HEK293 (cell line): ENCODE measurements around the gene MGAT4B.

ENCODE experiments used
- CTCF ChIA-PET: fragments of 350-600 bp; formaldehyde crosslinking; extraction: SDS; loops from one replicate; lab custom pipeline; 2021; ENCODE audit warnings: antibody characterized with exemption; lab: Yijun Ruan, JAX
- POLR2A ChIA-PET: fragments of 300-600 bp; formaldehyde crosslinking; extraction: SDS; loops from one replicate; lab custom pipeline; 2020; ENCODE audit warnings: antibody characterized with exemption, inconsistent platforms; lab: Yijun Ruan, JAX
- H3K27ac ChIP-seq: fragments of 200-500 bp; sonication (Bioruptor generic); 2 replicates; pipeline ENCODE4 v1.5.1; 2014; ENCODE audit warnings: low read depth, low read length, control low read depth, inconsistent platforms; ENCODE audit errors: extremely low read depth
- H3K36me3 ChIP-seq, 2 experiments: fragments of 200-500 bp in 1 of 2; sonication (Bioruptor generic) in 1 of 2; 1 replicate in 1 of 2; 2 replicates in 1 of 2; pipeline ENCODE4 v1.5.1; 2014 to 2017; ENCODE audit warnings: inconsistent platforms in 2 of 2, low read length in 2 of 2; ENCODE audit not compliant: control insufficient read depth in 2 of 2, insufficient read depth in 1 of 2
- H3K4me1 ChIP-seq: fragments of 200-500 bp; sonication (Bioruptor generic); 2 replicates; pipeline ENCODE4 v1.5.1; 2014; ENCODE audit warnings: mild to moderate bottlenecking, low read length, inconsistent platforms; ENCODE audit not compliant: control insufficient read depth, insufficient read depth
- H3K4me3 ChIP-seq: 2 replicates; pipeline ENCODE4 v1.5.1; 2011; ENCODE audit warnings: low read depth, mild to moderate bottlenecking, control low read depth, low read length, moderate library complexity
- H3K9me3 ChIP-seq: fragments of 200-500 bp; sonication (Bioruptor generic); 2 replicates; pipeline ENCODE4 v1.5.1; 2014; ENCODE audit warnings: low read depth, low read length, inconsistent platforms; ENCODE audit not compliant: control insufficient read depth, insufficient read depth
- KLF10 ChIP-seq: fragments of 450-650 bp; IDR thresholded peaks from 2 replicates; pipeline ENCODE4 v1.5.1; 2018; ENCODE audit warnings: missing biosample characterization, mild to moderate bottlenecking, missing genetic modification characterization
- MZF1 ChIP-seq: fragments of 450-650 bp; formaldehyde crosslinking; IDR thresholded peaks from 2 replicates; pipeline ENCODE4 v1.5.1; 2017; ENCODE audit warnings: missing biosample characterization, missing genetic modification characterization, borderline replicate concordance
- YY1 ChIP-seq: fragments of 450-650 bp; formaldehyde crosslinking; IDR thresholded peaks from 2 replicates; pipeline ENCODE4 v1.5.1; 2018; ENCODE audit warnings: missing biosample characterization, missing genetic modification characterization
- YY2 ChIP-seq: fragments of 450-650 bp; formaldehyde crosslinking; IDR thresholded peaks from 2 replicates; pipeline ENCODE4 v1.5.1; 2016; ENCODE audit warnings: missing biosample characterization, missing genetic modification characterization
- ZBTB1 ChIP-seq: fragments of 450-650 bp; formaldehyde crosslinking; IDR thresholded peaks from 2 replicates; pipeline ENCODE4 v1.5.1; 2016; ENCODE audit warnings: missing biosample characterization, missing genetic modification characterization
- ZBTB48 ChIP-seq: fragments of 450-650 bp; formaldehyde crosslinking; IDR thresholded peaks from 2 replicates; pipeline ENCODE4 v1.5.1; 2016; ENCODE audit warnings: missing biosample characterization, missing genetic modification characterization
- ZBTB8A ChIP-seq: fragments of 450-650 bp; formaldehyde crosslinking; IDR thresholded peaks from 2 replicates; pipeline ENCODE4 v1.5.1; 2016; ENCODE audit warnings: missing biosample characterization, missing genetic modification characterization
- ZNF121 ChIP-seq: fragments of 450-650 bp; formaldehyde crosslinking; IDR thresholded peaks from 2 replicates; pipeline ENCODE4 v1.5.1; 2016; ENCODE audit warnings: missing biosample characterization, missing genetic modification characterization
- ZNF132 ChIP-seq: fragments of 450-650 bp; formaldehyde crosslinking; IDR thresholded peaks from 2 replicates; pipeline ENCODE4 v1.5.1; 2017; ENCODE audit warnings: missing biosample characterization, missing genetic modification characterization, borderline replicate concordance
- ZNF157 ChIP-seq: fragments of 450-650 bp; formaldehyde crosslinking; IDR thresholded peaks from 2 replicates; pipeline ENCODE4 v1.5.1; 2016; ENCODE audit warnings: missing biosample characterization, missing genetic modification characterization
- ZNF174 ChIP-seq: fragments of 450-650 bp; formaldehyde crosslinking; IDR thresholded peaks from 2 replicates; pipeline ENCODE4 v1.5.0; 2017; ENCODE audit warnings: missing biosample characterization, mild to moderate bottlenecking, missing genetic modification characterization
- ZNF184 ChIP-seq: fragments of 450-650 bp; IDR thresholded peaks from 2 replicates; pipeline ENCODE4 v1.5.1; 2018; ENCODE audit warnings: missing biosample characterization, mild to moderate bottlenecking, missing genetic modification characterization
- ZNF211 ChIP-seq: fragments of 450-650 bp; formaldehyde crosslinking; IDR thresholded peaks from 2 replicates; pipeline ENCODE4 v1.5.1; 2016; ENCODE audit warnings: low read depth, missing biosample characterization, missing genetic modification characterization
- ZNF23 ChIP-seq: fragments of 450-650 bp; formaldehyde crosslinking; IDR thresholded peaks from 2 replicates; pipeline ENCODE4 v1.5.1; 2016; ENCODE audit warnings: missing biosample characterization, missing genetic modification characterization, borderline replicate concordance
- ZNF302 ChIP-seq: fragments of 450-650 bp; formaldehyde crosslinking; IDR thresholded peaks from 2 replicates; pipeline ENCODE4 v1.5.1; 2016; ENCODE audit warnings: missing biosample characterization, missing genetic modification characterization, low read depth
- ZNF335 ChIP-seq: fragments of 450-650 bp; formaldehyde crosslinking; conservative IDR thresholded peaks from 2 replicates; pipeline ENCODE4 v1.5.1; 2016; ENCODE audit warnings: missing biosample characterization, missing genetic modification characterization
- ZNF341 ChIP-seq: fragments of 450-650 bp; formaldehyde crosslinking; IDR thresholded peaks from 2 replicates; pipeline ENCODE4; 2016; ENCODE audit warnings: low read depth, missing biosample characterization, missing genetic modification characterization
- ZNF350 ChIP-seq: fragments of 450-650 bp; formaldehyde crosslinking; IDR thresholded peaks from 2 replicates; pipeline ENCODE4 v1.5.0; 2017; ENCODE audit warnings: missing biosample characterization, mild to moderate bottlenecking, missing genetic modification characterization
- ZNF391 ChIP-seq: fragments of 450-650 bp; formaldehyde crosslinking; IDR thresholded peaks from 2 replicates; pipeline ENCODE4 v1.5.1; 2016; ENCODE audit warnings: low read depth, missing biosample characterization, missing genetic modification characterization, borderline replicate concordance
- ZNF416 ChIP-seq: fragments of 450-650 bp; formaldehyde crosslinking; IDR thresholded peaks from 2 replicates; pipeline ENCODE4 v1.5.1; 2016; ENCODE audit warnings: missing biosample characterization, missing genetic modification characterization
- ZNF473 ChIP-seq: fragments of 450-650 bp; formaldehyde crosslinking; IDR thresholded peaks from 2 replicates; pipeline ENCODE4 v1.5.1; 2017; ENCODE audit warnings: missing biosample characterization, missing genetic modification characterization
- ZNF514 ChIP-seq: fragments of 450-650 bp; formaldehyde crosslinking; IDR thresholded peaks from 2 replicates; pipeline ENCODE4 v1.5.1; 2016; ENCODE audit warnings: missing biosample characterization, missing genetic modification characterization
- ZNF530 ChIP-seq: fragments of 450-650 bp; formaldehyde crosslinking; IDR thresholded peaks from 2 replicates; pipeline ENCODE4 v1.5.1; 2016; ENCODE audit warnings: low read depth, missing biosample characterization, missing genetic modification characterization
- ZNF776 ChIP-seq: fragments of 450-650 bp; formaldehyde crosslinking; IDR thresholded peaks from 2 replicates; pipeline ENCODE4 v1.5.0; 2017; ENCODE audit warnings: missing biosample characterization, missing genetic modification characterization, borderline replicate concordance
- ZNF785 ChIP-seq: fragments of 450-650 bp; formaldehyde crosslinking; IDR thresholded peaks from 2 replicates; pipeline ENCODE4 v1.5.1; 2016; ENCODE audit warnings: missing biosample characterization, missing genetic modification characterization
- TF ChIP-seq, protein P1 (sequence below): fragments of 450-650 bp; formaldehyde crosslinking; IDR thresholded peaks from 2 replicates; pipeline ENCODE4 v1.5.1; 2017; ENCODE audit warnings: missing biosample characterization, missing genetic modification characterization
- TF ChIP-seq, protein P2 (sequence below): fragments of 450-650 bp; formaldehyde crosslinking; IDR thresholded peaks from 2 replicates; pipeline ENCODE4 v1.5.1; 2016; ENCODE audit warnings: missing biosample characterization, missing genetic modification characterization, borderline replicate concordance
- TF ChIP-seq, protein P3 (sequence below): fragments of 450-650 bp; formaldehyde crosslinking; IDR thresholded peaks from 2 replicates; pipeline ENCODE4 v1.5.0; 2017; ENCODE audit warnings: missing biosample characterization, missing genetic modification characterization, borderline replicate concordance

Gene MGAT4B

DNA sequence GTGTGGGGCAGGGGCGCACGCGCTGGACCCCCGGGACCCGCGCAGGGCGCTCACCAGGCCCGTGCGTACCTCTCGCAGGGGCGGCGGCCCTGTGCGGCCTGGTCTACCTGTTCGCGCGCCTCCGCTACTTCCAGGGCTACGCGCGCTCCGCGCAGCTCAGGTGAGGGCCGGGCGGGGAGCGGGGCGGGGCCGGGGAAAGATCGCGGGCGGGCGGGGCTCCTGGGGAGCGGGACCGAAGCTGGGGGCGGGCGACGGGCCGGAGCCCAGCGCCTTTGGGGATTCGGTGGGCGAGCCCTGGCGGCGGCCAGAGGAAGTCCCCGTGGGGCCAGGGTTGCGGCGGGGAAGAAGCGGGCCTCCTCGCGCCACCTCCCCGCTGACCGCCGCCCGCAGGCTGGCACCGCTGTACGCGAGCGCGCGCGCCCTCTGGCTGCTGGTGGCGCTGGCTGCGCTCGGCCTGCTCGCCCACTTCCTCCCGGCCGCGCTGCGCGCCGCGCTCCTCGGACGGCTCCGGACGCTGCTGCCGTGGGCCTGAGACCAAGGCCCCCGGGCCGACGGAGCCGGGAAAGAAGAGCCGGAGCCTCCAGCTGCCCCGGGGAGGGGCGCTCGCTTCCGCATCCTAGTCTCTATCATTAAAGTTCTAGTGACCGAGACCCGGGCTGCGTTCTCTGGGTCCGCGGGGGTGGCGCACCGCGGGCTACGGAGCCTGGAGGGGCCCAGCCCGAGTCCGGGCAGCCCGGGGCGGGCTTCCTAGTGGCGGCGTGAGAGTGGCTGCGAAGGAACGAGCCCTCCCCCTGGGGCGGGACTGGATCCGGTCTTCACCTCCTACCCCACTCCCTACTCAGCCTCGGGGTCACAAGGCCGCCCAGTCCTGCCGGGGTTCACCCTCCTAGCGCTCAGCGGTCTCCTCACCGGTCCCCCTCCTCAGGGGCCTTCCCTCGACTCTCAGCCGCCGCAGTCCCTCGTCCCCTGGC is 10.5 kb downstream of the MGAT4B start:
- ChIA-PET POLR2A (interaction anchor here (1.0 to 2.3 kb wide), 8 partner anchors 10 to 173 kb away, joined by 4 to 15 read pairs (median 6); partner anchors contain the start of genes HNRNPH1 and SQSTM1), CTCF (interaction anchor here (0.5 to 1.1 kb wide), 7 partner anchors 14 to 393 kb away, joined by 3 to 4 read pairs (median 3); no protein-coding TSS in a partner anchor)
- H3K9me3 ChIP-seq, result no peaks in the 10 kb centered on the region
- H3K4me3 ChIP-seq, result peak overlapping the region; percentile 65
- peaks cover 0 to 44% of the 10 kb centered on the region in 2 experiments; a peak in 1 of 3 replicates for H3K36me3 ChIP-seq
- H3K27ac ChIP-seq, result peak overlapping the region; percentile 85
- H3K4me1 ChIP-seq, result no peaks in the 10 kb centered on the region
- TF ChIP-seq ZNF350 (tag by site-specific recombination) (no peak), YY2 (tag by site-specific recombination) (no peak), ZNF184 (tag by site-specific recombination) (no peak; the same call in 1 of the 2 replicates), MZF1 (tag by site-specific recombination) (0 out of 2 replicates have a peak, but pooled peaks have one; percentile 42), ZNF776 (tag by site-specific recombination) (no peak), ZNF335 (tag by site-specific recombination) (peak; percentile 88), ZNF416 (tag by site-specific recombination) (no peak), ZBTB1 (tag by site-specific recombination) (no peak), ZBTB48 (0 out of 2 replicates have a peak, but pooled peaks have one; percentile 14), ZNF473 (tag by site-specific recombination) (no peak), ZNF23 (tag by site-specific recombination) (no peak), YY1 (tag by site-specific recombination) (no peak), ZNF514 (tag by site-specific recombination) (no peak), ZNF302 (no peak), ZBTB8A (tag by site-specific recombination) (peak; percentile 94), KLF10 (tag by site-specific recombination) (peak; percentile 80; the same call in 1 of the 2 replicates), ZNF341 (tag by site-specific recombination) (peak; percentile 55; the same call in 1 of the 2 replicates), ZNF211 (tag by site-specific recombination) (no peak), ZNF391 (no peak; the same call in 1 of the 2 replicates), ZNF157 (tag by site-specific recombination) (no peak), ZNF132 (tag by site-specific recombination) (no peak), ZNF174 (tag by site-specific recombination) (no peak), ZNF121 (tag by site-specific recombination) (no peak), ZNF785 (tag by site-specific recombination) (no peak), ZNF530 (no peak)
- TF ChIP-seq, protein P1, sequence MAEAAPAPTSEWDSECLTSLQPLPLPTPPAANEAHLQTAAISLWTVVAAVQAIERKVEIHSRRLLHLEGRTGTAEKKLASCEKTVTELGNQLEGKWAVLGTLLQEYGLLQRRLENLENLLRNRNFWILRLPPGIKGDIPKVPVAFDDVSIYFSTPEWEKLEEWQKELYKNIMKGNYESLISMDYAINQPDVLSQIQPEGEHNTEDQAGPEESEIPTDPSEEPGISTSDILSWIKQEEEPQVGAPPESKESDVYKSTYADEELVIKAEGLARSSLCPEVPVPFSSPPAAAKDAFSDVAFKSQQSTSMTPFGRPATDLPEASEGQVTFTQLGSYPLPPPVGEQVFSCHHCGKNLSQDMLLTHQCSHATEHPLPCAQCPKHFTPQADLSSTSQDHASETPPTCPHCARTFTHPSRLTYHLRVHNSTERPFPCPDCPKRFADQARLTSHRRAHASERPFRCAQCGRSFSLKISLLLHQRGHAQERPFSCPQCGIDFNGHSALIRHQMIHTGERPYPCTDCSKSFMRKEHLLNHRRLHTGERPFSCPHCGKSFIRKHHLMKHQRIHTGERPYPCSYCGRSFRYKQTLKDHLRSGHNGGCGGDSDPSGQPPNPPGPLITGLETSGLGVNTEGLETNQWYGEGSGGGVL (tag by site-specific recombination), result 0 out of 2 replicates have a peak, but pooled peaks have one; percentile 29
- TF ChIP-seq, protein P2, sequence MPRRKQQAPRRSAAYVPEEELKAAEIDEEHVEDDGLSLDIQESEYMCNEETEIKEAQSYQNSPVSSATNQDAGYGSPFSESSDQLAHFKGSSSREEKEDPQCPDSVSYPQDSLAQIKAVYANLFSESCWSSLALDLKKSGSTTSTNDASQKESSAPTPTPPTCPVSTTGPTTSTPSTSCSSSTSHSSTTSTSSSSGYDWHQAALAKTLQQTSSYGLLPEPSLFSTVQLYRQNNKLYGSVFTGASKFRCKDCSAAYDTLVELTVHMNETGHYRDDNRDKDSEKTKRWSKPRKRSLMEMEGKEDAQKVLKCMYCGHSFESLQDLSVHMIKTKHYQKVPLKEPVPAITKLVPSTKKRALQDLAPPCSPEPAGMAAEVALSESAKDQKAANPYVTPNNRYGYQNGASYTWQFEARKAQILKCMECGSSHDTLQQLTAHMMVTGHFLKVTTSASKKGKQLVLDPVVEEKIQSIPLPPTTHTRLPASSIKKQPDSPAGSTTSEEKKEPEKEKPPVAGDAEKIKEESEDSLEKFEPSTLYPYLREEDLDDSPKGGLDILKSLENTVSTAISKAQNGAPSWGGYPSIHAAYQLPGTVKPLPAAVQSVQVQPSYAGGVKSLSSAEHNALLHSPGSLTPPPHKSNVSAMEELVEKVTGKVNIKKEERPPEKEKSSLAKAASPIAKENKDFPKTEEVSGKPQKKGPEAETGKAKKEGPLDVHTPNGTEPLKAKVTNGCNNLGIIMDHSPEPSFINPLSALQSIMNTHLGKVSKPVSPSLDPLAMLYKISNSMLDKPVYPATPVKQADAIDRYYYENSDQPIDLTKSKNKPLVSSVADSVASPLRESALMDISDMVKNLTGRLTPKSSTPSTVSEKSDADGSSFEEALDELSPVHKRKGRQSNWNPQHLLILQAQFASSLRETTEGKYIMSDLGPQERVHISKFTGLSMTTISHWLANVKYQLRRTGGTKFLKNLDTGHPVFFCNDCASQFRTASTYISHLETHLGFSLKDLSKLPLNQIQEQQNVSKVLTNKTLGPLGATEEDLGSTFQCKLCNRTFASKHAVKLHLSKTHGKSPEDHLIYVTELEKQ (tag by site-specific recombination), result no peak
- TF ChIP-seq, protein P3, sequence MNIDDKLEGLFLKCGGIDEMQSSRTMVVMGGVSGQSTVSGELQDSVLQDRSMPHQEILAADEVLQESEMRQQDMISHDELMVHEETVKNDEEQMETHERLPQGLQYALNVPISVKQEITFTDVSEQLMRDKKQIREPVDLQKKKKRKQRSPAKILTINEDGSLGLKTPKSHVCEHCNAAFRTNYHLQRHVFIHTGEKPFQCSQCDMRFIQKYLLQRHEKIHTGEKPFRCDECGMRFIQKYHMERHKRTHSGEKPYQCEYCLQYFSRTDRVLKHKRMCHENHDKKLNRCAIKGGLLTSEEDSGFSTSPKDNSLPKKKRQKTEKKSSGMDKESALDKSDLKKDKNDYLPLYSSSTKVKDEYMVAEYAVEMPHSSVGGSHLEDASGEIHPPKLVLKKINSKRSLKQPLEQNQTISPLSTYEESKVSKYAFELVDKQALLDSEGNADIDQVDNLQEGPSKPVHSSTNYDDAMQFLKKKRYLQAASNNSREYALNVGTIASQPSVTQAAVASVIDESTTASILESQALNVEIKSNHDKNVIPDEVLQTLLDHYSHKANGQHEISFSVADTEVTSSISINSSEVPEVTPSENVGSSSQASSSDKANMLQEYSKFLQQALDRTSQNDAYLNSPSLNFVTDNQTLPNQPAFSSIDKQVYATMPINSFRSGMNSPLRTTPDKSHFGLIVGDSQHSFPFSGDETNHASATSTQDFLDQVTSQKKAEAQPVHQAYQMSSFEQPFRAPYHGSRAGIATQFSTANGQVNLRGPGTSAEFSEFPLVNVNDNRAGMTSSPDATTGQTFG, result no peak
